ENCODE measurements around the gene VPS37B.
A peak's percentile ranks its signal among the peaks of the same experiment; 100 is the strongest.
"Not testable (repeated sequence)": the region's sequence is repeated elsewhere in the genome, so short reads cannot be mapped to it uniquely, and the experiment has no call there.

Gene VPS37B

DNA sequence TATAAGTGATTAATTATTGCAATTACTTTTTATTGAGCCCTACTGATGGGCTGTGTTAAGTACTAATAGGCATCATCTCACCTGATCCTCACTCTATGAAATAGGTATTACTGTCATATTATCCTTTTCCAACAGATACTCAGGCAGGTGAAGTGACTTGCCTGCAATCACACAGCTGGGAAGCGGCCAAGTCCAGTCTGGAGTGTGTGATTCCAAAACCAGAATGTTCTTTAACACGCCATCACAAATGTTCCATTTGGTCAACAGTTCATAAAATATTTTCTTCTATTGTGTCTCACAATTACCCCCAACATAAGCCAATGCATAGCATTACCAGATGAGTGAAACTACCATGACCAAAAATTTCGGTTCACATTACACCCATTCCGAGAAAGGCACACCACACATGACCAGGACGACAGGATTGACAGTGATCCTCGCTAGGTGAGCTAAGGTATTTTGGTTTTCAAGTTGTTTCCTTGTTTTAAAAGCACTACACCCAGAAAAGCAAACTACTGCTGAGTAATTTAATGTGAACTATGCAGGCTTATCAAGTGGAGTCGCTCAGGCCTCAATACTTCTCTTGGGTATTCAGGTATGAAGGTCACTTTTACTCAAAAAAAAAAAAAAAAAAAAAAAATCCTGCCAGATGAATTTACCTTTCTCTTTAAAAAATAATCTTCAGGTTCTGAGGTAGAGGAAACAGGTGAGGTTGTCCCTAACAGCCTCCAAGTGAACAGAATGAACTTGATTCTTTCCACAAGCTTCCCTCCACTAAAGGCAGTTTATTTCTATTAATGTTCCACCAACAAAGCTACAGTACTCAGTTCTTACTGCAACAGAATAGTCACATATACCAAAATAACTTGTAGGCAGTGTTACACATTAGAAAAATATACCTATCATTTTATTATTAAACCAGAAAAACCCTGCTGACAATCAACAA is 2.4 kb downstream of the VPS37B start:
- DNase-seq (ENCODE audit: insufficient read length, low spot score): no peak
- no peak for TF ChIP-seq SPI1 (IDR thresholded peaks at IDR 0.05; ENCODE audit: low read depth, low read length)
- no peak for TF ChIP-seq PAX5 (IDR thresholded peaks at IDR 0.05; ENCODE audit: insufficient read depth, low read length, severe bottlenecking)
- no peak for TF ChIP-seq TAF1 (IDR thresholded peaks at IDR 0.05; ENCODE audit: low read depth, low read length)
- no peak for FAIRE-seq

DNA sequence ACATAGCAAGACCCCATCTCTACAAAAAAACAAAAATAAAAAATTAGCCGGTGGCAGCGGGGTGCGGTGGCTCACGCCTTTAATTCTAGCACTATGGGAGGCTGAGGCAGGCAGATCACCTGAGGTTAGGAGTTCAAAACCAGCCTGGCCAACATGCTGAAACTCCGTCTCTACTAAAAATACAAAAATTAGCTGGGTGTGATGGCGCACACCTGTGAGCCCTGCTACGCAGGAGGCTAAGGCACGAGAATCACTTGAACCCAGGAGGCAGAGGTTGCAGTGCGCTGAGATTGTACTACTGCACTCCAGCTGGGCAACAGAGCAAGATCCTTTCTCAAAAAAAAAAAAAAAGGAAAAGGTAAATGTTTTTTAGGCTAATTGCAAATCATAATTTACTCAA is 3.2 kb downstream of the VPS37B start:
- not testable (repeated sequence) for DNase-seq (ENCODE audit: insufficient read length, low spot score); FAIRE-seq

DNA sequence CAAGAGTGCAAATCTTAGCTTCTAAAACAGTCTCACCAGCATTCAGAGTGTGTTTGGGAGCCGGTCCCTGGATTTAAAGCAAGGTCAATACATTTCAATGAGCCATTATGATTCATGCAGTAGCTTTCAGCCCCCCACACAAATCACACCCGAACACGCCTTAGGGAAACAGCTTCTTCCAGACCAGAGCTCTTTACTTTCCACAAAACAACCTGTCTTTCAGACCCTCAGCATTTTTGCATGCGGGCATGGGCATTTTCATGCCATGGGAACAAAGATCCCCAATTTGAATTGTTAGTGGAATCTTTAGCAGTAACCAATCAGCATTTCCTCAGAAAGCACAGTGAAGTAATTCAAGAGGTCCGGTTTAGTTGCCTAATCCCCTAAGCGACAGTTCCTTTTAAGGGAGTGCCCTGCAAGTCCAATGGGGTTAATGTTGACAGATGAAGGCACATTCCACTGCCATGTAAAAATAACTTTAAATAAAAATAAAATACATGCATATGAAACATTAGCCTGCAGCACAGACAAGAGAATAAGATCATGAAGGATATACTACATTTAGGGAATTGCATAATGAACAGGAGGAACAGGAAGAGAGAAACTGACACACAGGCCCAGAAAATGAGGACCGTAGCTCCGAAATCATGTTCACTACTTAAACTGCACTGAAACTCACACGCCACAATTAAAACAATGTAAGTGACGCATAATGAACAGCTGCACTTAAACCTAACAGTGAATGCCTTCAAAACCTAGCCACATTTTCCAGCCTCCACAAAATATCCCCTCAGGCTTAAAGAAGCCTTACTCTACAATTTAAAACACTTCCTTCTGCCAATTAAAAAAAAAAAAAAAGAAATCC is 4.0 kb downstream of the VPS37B start:
- TF ChIP-seq POLR2A (IDR thresholded peaks at IDR 0.05; ENCODE audit: low read depth, low read length): no peak
- 0 out of 2 replicates have a peak, but pooled peaks have one; percentile 1 for TF ChIP-seq SPI1 (IDR thresholded peaks at IDR 0.05; ENCODE audit: low read depth, low read length)
- DNase-seq (ENCODE audit: insufficient read length, low spot score): no peak
- no peak for FAIRE-seq

DNA sequence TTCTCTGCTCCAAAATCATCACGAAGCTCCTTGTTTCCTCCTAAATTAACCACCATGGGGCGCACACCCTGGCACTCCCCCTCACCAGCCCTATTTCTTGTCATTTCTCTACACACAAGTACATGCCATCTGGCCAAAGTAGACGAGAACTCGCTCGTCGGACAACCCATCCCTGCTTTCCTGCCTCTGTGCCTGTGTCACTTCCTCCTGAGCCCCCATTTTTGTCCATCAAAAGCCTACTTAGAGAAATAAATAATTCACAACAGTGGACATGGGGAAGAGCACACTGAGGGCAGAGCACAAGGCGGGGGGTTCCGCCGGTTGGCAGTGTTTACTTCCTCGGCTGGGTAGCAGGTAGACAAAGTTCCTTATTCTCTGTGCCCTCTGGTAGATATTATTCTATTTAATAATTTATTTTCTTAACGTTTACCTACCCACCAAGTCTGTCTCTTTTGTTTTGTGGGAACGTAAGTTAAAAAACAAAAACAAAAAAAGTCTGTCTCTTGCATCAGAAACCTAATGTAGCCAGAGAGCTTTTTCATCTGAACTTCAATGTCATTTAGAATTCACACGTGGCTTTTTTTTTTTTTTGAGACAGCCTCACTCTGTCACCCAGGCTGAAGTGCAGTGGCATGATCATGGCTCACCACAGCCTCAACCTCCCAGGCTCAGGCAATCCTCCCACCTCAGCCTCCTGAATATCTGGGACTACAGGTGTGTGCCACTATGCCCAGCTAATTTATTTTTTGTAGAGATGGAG is 6.0 kb downstream of the VPS37B start:
- FAIRE-seq: no peak
- no peak for DNase-seq (ENCODE audit: insufficient read length, low spot score)
- TF ChIP-seq POU2F2 (IDR thresholded peaks at IDR 0.05; ENCODE audit: low read depth, low read length) (no peak), TAF1 (IDR thresholded peaks at IDR 0.05; ENCODE audit: low read depth, low read length) (no peak), PAX5 (IDR thresholded peaks at IDR 0.05; ENCODE audit: insufficient read depth, low read length, severe bottlenecking) (no peak), POLR2A (IDR thresholded peaks at IDR 0.05; ENCODE audit: low read depth, low read length) (no peak), POLR2AphosphoS5 (IDR thresholded peaks at IDR 0.05; ENCODE audit: low read depth, low read length) (no peak), SPI1 (IDR thresholded peaks at IDR 0.05; ENCODE audit: low read depth, low read length) (no peak)

DNA sequence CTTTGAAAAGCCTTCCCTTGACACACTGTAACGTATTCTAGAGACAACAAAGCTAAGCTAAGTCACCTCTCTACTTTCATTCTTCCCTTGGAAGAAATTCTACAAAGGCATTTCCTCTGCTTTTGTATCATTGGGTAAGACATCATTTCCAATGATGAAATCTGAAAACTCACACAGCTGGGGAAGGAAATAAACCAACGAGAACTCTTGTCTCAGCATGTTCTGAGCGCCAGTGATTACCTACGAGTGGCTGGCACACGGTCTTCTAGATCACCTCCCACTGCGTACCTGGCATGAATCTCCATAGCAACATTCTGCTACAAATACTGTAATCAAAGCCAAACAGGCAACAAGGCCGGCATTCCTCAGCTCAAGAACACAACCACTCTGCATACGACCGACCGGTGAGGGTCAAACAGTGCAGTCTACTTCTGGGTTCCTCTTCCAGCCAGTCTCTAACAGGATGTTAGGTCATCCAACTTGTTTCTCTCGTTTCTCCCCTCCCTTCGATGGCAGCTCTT is 7.6 kb downstream of the VPS37B start:
- TF ChIP-seq POLR2AphosphoS5 (IDR thresholded peaks at IDR 0.05; ENCODE audit: low read depth, low read length) (no peak), SPI1 (IDR thresholded peaks at IDR 0.05; ENCODE audit: low read depth, low read length) (peak; percentile 78)
- FAIRE-seq (peak; percentile 74), DNase-seq (ENCODE audit: insufficient read length, low spot score) (no peak)

DNA sequence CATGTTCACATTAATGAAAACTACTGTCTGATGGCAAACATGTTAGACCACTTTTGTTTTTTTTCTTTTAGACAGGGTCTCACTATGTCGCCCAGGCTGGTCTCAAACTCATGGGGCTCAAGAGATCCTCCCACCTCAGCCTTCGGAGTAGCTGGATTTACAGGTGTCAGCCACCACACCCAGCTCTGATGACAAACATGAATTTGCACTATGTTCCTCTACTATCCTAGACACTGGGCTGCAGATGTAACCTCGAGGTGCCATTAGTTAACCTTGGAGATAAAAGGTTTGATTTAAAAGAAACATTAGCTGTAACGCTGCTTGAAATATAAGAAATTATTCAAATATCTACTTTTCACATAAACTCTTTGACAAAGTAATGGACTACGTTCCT is 8.1 kb downstream of the VPS37B start:
- DNase-seq (ENCODE audit: insufficient read length, low spot score) (no peak), FAIRE-seq (no peak)
- TF ChIP-seq POLR2AphosphoS5 (IDR thresholded peaks at IDR 0.05; ENCODE audit: low read depth, low read length): no peak
- no peak for TF ChIP-seq PAX5 (IDR thresholded peaks at IDR 0.05; ENCODE audit: insufficient read depth, low read length, severe bottlenecking)
- no peak for TF ChIP-seq POLR2A (IDR thresholded peaks at IDR 0.05; ENCODE audit: low read depth, low read length)
- no peak for TF ChIP-seq SPI1 (IDR thresholded peaks at IDR 0.05; ENCODE audit: low read depth, low read length)
- TF ChIP-seq POU2F2 (IDR thresholded peaks at IDR 0.05; ENCODE audit: low read depth, low read length): no peak
- no peak for TF ChIP-seq TAF1 (IDR thresholded peaks at IDR 0.05; ENCODE audit: low read depth, low read length)

DNA sequence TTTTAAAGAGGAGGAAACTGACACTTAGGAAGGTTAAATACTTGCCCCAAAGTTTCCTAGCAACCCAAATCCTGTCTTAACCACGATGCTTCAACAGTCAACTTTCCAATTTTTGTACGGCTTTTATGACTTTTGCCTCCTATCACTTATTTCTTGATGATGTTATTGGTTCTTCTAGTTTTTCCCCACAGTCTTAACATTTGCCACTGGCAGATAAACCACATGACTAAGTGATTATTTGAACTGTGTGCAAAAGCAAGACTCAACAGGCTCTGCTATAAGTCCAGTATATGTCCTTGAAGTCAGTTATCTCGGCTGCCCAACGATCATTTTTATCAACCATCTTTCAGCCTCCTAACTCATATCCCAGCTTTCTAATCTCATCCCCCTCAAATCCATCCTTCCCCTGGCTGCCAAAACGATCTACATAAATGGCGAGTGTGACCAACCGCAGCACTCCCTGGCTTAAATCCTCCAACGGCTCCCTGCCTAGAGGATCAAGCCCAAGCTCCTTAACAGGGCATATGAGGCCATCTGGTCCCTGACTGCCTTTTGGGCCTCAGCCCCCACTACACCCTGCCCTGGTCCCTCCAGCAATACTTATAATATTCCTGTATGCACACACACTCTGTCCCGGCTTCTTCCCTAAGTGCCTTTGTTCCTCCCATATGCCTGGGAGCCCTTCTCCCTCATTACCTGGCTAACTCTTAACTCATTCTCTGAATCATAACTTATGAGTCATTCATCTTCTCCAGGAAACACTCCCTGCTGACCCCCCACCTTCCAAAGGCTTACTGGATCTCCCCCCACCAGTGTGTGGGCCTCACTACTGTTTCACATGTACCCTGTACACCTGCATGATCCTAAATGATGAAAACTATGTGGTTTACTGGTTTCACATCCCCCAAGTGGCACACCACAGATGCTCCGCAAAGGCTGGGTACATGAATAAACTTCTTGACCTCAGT is 8.8 kb downstream of the VPS37B start:
- DNase-seq (ENCODE audit: insufficient read length, low spot score) (no peak), FAIRE-seq (peak; percentile 95)
- TF ChIP-seq PAX5 (IDR thresholded peaks at IDR 0.05; ENCODE audit: insufficient read depth, low read length, severe bottlenecking) (no peak), POLR2A (IDR thresholded peaks at IDR 0.05; ENCODE audit: low read depth, low read length) (no peak), TAF1 (IDR thresholded peaks at IDR 0.05; ENCODE audit: low read depth, low read length) (no peak), SPI1 (IDR thresholded peaks at IDR 0.05; ENCODE audit: low read depth, low read length) (peak; percentile 88), POU2F2 (IDR thresholded peaks at IDR 0.05; ENCODE audit: low read depth, low read length) (no peak), POLR2AphosphoS5 (IDR thresholded peaks at IDR 0.05; ENCODE audit: low read depth, low read length) (no peak)

DNA sequence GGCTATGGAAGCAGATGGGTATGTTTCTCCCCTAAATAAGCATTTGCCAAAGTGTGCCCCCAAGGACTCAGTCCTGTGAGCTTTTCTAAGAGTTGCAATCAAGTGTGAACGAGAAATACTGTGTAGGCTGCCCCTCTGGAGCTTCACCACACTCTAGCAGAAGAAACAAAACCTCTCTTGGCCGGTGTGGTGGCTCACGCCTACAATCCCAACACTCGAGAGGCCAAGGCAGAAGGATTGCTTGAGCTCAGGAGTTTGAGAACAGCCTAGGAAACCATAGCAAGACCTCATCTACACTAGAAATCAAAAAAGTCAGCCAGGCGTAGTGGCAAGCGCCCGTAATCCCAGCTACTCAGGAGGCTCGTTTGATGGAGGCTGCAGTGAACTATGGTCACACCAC is 9.8 kb downstream of the VPS37B start:
- DNase-seq (ENCODE audit: insufficient read length, low spot score) (no peak), FAIRE-seq (peak; percentile 69)
- TF ChIP-seq POLR2A (IDR thresholded peaks at IDR 0.05; ENCODE audit: low read depth, low read length): no peak
- no peak for TF ChIP-seq POLR2AphosphoS5 (IDR thresholded peaks at IDR 0.05; ENCODE audit: low read depth, low read length)
- no peak for TF ChIP-seq POU2F2 (IDR thresholded peaks at IDR 0.05; ENCODE audit: low read depth, low read length)
- TF ChIP-seq PAX5 (IDR thresholded peaks at IDR 0.05; ENCODE audit: insufficient read depth, low read length, severe bottlenecking): no peak

DNA sequence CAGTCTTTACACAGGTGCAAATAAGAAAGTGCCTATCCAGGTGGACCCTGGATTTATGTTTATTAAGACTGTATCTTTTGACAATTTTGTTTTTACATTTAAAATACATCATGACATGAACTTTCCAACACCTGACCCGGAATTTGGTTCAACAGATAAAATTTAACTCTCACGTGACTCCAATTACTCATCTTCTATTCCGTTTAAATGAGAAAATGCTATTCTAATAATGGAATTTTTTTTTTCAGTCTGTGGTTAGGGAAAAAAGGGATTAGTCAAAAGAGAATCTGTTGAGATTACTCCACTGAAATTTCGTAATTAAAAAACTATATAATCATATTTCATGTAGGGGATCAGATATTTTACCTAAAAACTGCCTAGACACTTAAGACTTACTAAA is 11.1 kb downstream of the VPS37B start:
- no peak for DNase-seq (ENCODE audit: insufficient read length, low spot score)
- FAIRE-seq: no peak
- no peak for TF ChIP-seq PAX5 (IDR thresholded peaks at IDR 0.05; ENCODE audit: insufficient read depth, low read length, severe bottlenecking)
- no peak for TF ChIP-seq POLR2A (IDR thresholded peaks at IDR 0.05; ENCODE audit: low read depth, low read length)
- no peak for TF ChIP-seq TAF1 (IDR thresholded peaks at IDR 0.05; ENCODE audit: low read depth, low read length)

Data from GM12891 (cell line).